Measurements from ENCODE around the gene ADARB2. TPM values are rescaled to one million over a fixed set of nuclear protein-coding genes. Genes with fewer than 3 reads are reported as not detected.

The ADARB2 gene
- total and polyA plus RNA-seq, 2 experiments from 2014 or later = 1.6 to 3.1 TPM

DNA sequence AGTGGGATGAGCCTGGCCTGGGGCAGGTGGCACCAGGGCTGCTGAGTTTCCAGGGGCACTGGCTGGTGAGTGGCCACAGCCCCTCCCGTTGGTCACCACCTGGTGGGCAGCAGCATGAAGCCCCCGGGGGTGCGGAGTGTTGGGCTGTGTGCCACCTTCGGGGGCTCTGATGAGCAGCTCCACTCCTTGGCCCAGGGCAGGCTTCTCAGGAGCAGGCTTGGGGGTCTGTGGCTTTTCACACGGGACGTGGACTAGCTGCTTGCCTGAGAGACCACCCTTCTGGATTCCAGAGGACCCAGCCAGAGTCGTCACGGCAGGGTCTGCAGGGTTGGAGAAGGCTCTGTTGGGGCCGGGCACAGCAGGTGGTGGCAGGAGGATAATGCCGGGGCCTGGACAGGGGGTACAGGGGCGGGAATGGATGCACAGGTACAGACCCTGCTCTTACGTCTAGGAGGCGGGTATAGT, 193.1 kb downstream of the ADARB2 start:
- Histone ChIP-seq H3K27me3 (no peaks in the 10 kb centered on the region), H3K4me1 (ENCODE audit: low read depth) (no peaks in the 10 kb centered on the region), H3K9me3 (ENCODE audit: low read depth) (no peaks in the 10 kb centered on the region), H3K36me3 (no peaks in the 10 kb centered on the region), H3K27ac (no peak overlapping the region), H3K4me3 (no peak overlapping the region)
- DNase-seq (ENCODE audit: low read depth in 1 of 2, low spot score in 1 of 2) = no peak
- TF ChIP-seq, protein P1, sequence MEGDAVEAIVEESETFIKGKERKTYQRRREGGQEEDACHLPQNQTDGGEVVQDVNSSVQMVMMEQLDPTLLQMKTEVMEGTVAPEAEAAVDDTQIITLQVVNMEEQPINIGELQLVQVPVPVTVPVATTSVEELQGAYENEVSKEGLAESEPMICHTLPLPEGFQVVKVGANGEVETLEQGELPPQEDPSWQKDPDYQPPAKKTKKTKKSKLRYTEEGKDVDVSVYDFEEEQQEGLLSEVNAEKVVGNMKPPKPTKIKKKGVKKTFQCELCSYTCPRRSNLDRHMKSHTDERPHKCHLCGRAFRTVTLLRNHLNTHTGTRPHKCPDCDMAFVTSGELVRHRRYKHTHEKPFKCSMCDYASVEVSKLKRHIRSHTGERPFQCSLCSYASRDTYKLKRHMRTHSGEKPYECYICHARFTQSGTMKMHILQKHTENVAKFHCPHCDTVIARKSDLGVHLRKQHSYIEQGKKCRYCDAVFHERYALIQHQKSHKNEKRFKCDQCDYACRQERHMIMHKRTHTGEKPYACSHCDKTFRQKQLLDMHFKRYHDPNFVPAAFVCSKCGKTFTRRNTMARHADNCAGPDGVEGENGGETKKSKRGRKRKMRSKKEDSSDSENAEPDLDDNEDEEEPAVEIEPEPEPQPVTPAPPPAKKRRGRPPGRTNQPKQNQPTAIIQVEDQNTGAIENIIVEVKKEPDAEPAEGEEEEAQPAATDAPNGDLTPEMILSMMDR (IDR thresholded peaks at IDR 0.05; ENCODE audit: low read depth, low read length) = no peak

DNA sequence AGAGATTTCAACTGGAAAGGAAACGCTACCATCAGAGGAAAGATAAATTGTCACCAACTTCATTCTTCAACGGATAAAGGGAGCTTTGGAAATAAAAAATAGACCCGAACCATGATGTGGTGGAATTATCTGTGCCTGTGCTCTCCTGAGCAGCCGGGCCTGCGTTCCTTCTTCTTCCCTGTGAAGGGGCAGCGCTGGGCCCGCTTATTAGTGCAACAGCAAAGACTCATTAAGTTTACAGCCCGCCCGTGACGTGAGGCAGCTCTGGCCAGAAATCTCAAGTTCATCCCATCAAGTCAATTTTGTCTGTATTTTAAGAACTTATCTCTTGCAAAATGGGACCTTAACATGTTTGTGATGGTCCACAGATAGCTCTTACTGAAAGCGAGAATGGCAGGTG, 193.7 kb downstream of the ADARB2 start:
- H3K27me3 ChIP-seq = no peaks in the 10 kb centered on the region
- H3K27ac ChIP-seq = no peak overlapping the region
- DNase-seq (ENCODE audit: low read depth in 1 of 2, low spot score in 1 of 2) = no peak
- H3K4me3 ChIP-seq = no peak overlapping the region
- H3K36me3 ChIP-seq = no peaks in the 10 kb centered on the region
- TF ChIP-seq, protein P1 (IDR thresholded peaks at IDR 0.05; ENCODE audit: low read depth, low read length) = no peak
- no peaks in the 10 kb centered on the region for H3K4me1 ChIP-seq (ENCODE audit: low read depth)
- H3K9me3 ChIP-seq (ENCODE audit: low read depth) = no peaks in the 10 kb centered on the region

DNA sequence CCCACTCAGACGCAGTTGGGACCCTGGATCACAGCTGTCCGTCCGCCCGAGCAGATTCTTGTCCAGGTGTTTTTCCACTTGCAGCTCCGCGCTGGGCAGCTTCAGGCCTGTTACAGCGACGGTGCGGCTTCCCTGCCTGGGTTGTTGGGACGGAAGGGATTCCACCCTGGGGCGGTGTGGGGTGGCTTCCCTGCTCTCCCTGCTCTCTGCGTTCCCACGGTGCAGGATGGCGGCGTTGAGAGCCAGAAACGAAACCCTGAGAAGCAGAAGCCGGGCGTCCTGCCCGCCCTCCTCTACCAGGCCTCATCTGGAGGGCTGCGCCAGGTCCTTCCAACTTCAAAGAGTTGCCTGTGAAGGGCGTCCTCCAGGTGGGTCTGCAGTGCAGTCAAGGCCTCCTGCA, 194.4 kb downstream of the ADARB2 start:
- TF ChIP-seq, protein P1 (IDR thresholded peaks at IDR 0.05; ENCODE audit: low read depth, low read length) = no peak
- Histone ChIP-seq H3K4me3 (no peak overlapping the region), H3K4me1 (ENCODE audit: low read depth) (no peaks in the 10 kb centered on the region), H3K9me3 (ENCODE audit: low read depth) (no peaks in the 10 kb centered on the region), H3K27ac (no peak overlapping the region), H3K27me3 (no peaks in the 10 kb centered on the region), H3K36me3 (no peaks in the 10 kb centered on the region)
- DNase-seq (ENCODE audit: low read depth in 1 of 2, low spot score in 1 of 2) = no peak

DNA sequence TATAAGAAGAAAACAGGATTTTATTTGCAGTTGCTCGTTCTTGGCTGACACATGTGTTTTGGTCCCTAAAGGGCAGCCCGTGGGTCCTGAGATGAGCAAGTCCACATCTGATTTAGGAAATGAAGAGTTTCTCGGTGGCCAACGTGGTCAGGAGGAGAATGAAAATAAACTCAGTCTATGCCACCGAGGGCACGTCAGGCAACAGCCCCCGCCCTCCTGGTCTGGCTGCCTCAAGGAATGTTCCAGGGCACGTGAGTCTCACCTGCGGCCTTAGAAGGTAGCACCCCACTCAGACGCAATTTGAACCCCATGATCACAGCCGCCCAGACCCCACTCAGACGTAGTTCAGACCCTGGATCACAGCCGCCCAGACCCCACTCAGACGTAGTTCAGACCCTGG, 197.2 kb downstream of the ADARB2 start:
- H3K36me3 ChIP-seq = no peaks in the 10 kb centered on the region
- no peak overlapping the region for H3K27ac ChIP-seq
- H3K4me3 ChIP-seq = no peak overlapping the region
- no peaks in the 10 kb centered on the region for H3K27me3 ChIP-seq
- no peak for DNase-seq (ENCODE audit: low read depth in 1 of 2, low spot score in 1 of 2)
- no peaks in the 10 kb centered on the region for H3K4me1 ChIP-seq (ENCODE audit: low read depth)
- no peaks in the 10 kb centered on the region for H3K9me3 ChIP-seq (ENCODE audit: low read depth)
- TF ChIP-seq, protein P1 (IDR thresholded peaks at IDR 0.05; ENCODE audit: low read depth, low read length) = no peak

DNA sequence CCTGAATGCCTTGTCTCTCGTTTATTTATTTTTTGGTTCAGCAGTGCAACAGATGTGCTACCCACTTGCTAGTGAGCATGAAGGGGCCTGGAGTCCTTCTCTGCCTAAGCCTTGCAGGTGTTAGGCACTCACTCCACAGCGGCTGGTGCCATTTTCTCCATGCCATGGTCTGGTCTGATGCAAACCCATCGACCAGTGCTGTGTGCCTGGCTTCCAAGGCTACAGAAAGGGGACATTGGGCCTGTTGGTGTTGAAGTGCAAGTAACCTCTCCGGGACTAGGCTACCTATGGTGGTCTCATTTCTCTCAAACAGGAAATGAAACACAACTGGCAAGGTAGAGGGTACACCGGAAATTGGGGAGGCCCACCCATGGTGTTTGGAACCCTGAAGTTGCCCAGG, 198.1 kb downstream of the ADARB2 start:
- H3K9me3 ChIP-seq (ENCODE audit: low read depth) = no peaks in the 10 kb centered on the region
- no peak for DNase-seq (ENCODE audit: low read depth in 1 of 2, low spot score in 1 of 2)
- no peaks in the 10 kb centered on the region for H3K36me3 ChIP-seq
- TF ChIP-seq, protein P1 (IDR thresholded peaks at IDR 0.05; ENCODE audit: low read depth, low read length) = no peak
- no peaks in the 10 kb centered on the region for H3K4me1 ChIP-seq (ENCODE audit: low read depth)
- H3K4me3 ChIP-seq = no peak overlapping the region
- H3K27me3 ChIP-seq = no peaks in the 10 kb centered on the region
- no peak overlapping the region for H3K27ac ChIP-seq
